ENCODE results near the gene PLAA. TPM values are rescaled to one million over a fixed set of nuclear protein-coding genes. Genes with fewer than 3 reads are reported as not detected.
A peak's percentile ranks its signal among the peaks of the same experiment; 100 is the strongest.

PLAA gene
- total RNA-seq, 3 donors from 2014 or later: 54.4 to 56.8 (median 55.4) TPM

DNA sequence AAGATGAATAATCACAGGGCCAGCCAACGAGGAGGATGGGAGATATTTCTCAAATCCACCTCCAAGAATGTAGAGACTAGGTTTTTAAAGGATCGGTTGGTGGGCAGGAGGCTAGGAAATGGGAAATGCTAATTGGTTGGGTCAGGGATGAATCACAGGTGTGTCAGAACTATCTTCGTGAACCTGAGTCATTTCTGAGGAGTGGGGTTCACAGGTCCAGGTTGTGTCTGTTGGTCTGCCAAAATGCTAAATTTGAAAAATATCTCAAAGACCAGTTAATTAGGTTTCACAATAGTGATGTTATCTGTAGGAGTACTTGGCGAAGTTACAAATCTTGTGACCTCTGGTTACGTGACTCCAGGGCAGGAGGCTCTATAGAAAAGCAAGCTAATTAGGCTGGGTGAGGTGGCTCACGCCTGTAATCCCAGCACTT lies 2.6 kb upstream of the PLAA start:
- ATAC-seq (no peak), DNase-seq (no peak)
- no peaks in the 10 kb centered on the region for H3K9me3 Mint-ChIP-seq
- H3K4me3 Mint-ChIP-seq: no peak overlapping the region
- no peaks in the 10 kb centered on the region for H3K27me3 Mint-ChIP-seq (ENCODE audit: low read depth)
- H3K36me3 Mint-ChIP-seq (ENCODE audit: insufficient read depth): peaks cover 2% of the 10 kb centered on the region
- H3K4me1 Mint-ChIP-seq (ENCODE audit: low read depth): peaks cover 29% of the 10 kb centered on the region

GRCh38 chr9:26947736-26948135 lies 694 bp upstream of the PLAA start:
- peak in 1 of 2 donors; percentile 31 for ATAC-seq
- no peaks in the 10 kb centered on the region for H3K9me3 Mint-ChIP-seq
- peaks cover 37% of the 10 kb centered on the region for H3K4me1 Mint-ChIP-seq (ENCODE audit: low read depth)
- peaks cover 10% of the 10 kb centered on the region for H3K36me3 Mint-ChIP-seq (ENCODE audit: insufficient read depth)
- no peak for DNase-seq
- H3K27me3 Mint-ChIP-seq (ENCODE audit: low read depth): no peaks in the 10 kb centered on the region
- H3K4me3 Mint-ChIP-seq: peak overlapping the region; percentile 96

DNA sequence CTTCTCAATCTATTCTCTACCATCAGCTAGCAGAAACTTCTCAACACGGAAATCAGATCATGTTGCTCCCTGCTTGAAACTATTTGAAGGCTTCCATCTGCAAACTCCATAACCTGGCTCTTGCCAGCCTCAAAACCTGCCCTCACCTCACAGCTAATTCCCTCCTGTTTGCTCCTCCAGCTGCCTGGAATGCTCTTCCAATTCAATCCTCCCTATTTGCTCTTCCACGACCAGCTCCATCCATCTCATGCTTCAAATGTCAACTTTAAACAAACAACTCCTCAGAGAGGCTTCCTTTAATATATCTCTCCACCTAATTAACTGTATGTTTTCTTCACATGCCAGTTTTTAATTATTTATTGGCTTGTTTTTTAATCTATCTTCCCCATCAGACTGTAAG lies 1.5 kb downstream of the PLAA start:
- H3K4me3 Mint-ChIP-seq: peak overlapping the region; percentile 96
- ATAC-seq (no peak), DNase-seq (no peak)
- H3K9me3 Mint-ChIP-seq: no peaks in the 10 kb centered on the region
- H3K36me3 Mint-ChIP-seq (ENCODE audit: insufficient read depth): peaks cover 17% of the 10 kb centered on the region
- no peaks in the 10 kb centered on the region for H3K27me3 Mint-ChIP-seq (ENCODE audit: low read depth)
- peaks cover 54% of the 10 kb centered on the region for H3K4me1 Mint-ChIP-seq (ENCODE audit: low read depth)

DNA sequence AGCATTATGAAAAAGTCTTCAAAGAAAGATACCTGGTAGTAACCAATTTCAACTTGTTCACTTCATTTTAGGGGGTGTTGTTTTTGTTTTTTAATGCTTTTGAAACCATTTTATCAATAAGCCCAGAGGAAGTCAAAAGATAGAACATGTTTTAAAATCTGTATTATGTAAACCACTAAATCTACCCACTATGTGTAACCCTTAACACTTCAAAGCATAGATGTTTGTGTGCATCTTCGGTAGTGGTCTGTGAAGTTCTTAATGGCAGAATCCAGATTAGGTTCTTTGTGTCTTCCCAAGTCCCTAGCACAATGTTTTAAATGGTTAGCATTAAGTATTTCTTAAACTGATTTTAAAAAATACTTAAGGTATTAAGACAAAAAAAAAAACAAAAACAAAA lies 6.3 kb downstream of the PLAA start:
- no peak for DNase-seq
- Mint-ChIP-seq H3K9me3 (peaks cover 8% of the 10 kb centered on the region), H3K36me3 (ENCODE audit: insufficient read depth) (peaks cover 35% of the 10 kb centered on the region), H3K4me1 (ENCODE audit: low read depth) (peaks cover 78% of the 10 kb centered on the region), H3K27me3 (ENCODE audit: low read depth) (no peaks in the 10 kb centered on the region), H3K4me3 (no peak overlapping the region)
- no peak for ATAC-seq

DNA sequence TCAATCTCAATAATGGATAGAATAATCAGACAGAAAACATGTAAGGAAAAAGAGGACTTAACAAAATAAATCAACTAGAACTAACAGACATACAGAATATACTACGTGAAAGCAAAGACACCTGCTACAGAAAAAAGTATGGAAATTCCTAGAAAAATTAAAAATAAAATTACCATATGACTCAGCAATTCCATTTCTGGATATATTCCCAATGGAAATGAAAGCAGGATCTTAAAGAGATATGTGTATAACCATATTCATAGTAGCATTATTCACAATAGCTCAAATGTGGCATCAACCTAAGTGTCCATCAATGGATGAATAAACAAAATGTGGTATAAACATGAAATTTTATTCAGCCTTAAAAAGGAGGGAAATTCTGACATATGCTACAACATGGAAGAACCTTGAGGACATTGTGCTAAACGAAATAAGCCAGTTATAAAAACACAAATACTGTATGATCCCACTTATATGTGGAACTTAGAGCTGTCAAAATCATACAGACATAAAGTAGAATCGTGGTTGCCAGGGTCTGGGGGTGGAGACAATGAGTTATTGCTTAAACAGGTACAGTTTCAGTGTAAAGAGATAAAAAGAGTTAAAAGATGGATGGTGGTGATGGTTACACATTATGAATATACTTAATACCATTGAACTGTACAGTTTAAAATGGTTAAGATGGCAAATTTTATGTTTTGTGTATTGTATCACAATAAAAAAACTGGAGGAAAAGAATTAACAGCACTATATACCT lies 6.9 kb downstream of the PLAA start:
- H3K4me1 Mint-ChIP-seq (ENCODE audit: low read depth): peaks cover 75% of the 10 kb centered on the region
- DNase-seq (no peak), ATAC-seq (no peak)
- no peaks in the 10 kb centered on the region for H3K27me3 Mint-ChIP-seq (ENCODE audit: low read depth)
- peaks cover 34% of the 10 kb centered on the region for H3K36me3 Mint-ChIP-seq (ENCODE audit: insufficient read depth)
- peaks cover 8% of the 10 kb centered on the region for H3K9me3 Mint-ChIP-seq
- no peak overlapping the region for H3K4me3 Mint-ChIP-seq

DNA sequence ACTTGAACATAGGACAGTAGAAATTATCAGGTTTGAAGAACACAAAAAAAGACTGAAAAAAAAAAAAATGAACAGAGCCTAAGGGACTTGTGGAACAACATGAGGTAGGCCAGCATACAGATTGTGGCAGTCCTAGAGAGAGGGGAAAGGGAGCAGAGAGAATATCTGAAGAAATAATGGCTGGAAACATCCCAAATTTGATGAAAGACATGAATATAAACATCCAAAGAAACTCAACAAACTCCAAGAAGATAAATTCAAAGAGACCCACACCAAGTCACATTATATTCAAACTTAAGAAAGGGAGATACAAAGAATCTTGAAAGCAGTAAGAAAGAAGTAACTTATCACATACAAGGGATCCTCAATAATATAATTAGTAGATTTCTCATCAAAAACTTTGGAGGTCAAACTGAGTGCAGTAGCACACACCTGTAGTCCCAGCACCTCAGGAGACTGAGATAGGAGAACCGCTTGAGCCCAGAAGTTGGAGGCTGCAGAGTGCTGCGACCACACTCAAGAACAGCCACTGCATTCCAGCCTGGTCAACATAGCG lies 9.1 kb downstream of the PLAA start:
- Mint-ChIP-seq H3K9me3 (peaks cover 8% of the 10 kb centered on the region), H3K4me3 (no peak overlapping the region), H3K36me3 (ENCODE audit: insufficient read depth) (peaks cover 29% of the 10 kb centered on the region), H3K4me1 (ENCODE audit: low read depth) (peaks cover 54% of the 10 kb centered on the region), H3K27me3 (ENCODE audit: low read depth) (no peaks in the 10 kb centered on the region)
- no peak for ATAC-seq
- DNase-seq: no peak

DNA sequence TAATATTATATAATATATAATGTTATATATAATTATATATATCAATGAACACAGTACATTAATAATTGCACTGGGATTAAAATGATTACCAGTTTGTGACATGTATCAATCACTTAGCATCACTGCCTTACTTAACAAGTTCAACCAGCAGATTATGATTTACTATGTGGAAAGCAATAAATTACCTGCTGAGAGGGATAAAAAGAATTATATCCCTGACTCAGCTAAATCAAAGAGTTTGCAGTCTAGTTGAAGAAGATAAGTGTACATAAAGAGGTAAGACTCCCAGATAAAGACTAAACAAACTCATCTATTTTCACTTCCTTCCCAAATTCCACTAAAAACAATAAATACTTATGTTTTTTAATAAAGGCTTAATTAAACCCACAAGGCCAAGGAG lies 11.2 kb downstream of the PLAA start:
- Mint-ChIP-seq H3K4me1 (ENCODE audit: low read depth) (peaks cover 40% of the 10 kb centered on the region), H3K36me3 (ENCODE audit: insufficient read depth) (peaks cover 28% of the 10 kb centered on the region), H3K27me3 (ENCODE audit: low read depth) (no peaks in the 10 kb centered on the region), H3K9me3 (peaks cover 8% of the 10 kb centered on the region), H3K4me3 (no peak overlapping the region)
- no peak for ATAC-seq
- no peak for DNase-seq

DNA sequence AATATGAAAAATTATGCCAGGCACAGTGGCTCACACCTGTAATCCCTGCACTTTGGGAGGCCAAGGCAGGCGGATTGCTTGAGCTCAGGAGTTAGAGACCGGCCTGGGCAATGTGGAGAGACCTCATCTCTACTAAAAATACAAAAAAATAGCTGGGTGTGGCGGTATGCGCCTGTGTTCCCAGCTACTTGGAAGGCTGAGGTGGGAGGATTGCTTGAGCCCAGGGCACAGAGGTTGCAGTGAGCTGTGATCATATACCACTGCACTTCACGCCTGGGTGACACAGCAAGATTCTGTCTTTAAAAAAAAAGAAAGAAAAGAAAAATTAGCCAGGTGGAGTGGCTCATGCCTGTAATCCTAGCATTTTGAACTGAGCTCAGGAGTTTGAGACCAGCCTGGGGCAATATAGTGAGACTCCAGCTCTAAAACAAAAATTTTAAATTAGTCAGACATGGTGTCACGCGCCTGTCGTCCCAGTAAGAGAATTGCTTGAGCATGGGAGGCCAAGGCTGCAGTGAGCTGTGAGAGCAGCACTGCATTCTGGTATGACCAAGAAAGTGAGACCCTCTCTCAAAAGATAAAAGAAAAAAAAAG lies 18.0 kb downstream of the PLAA start:
- DNase-seq (no peak), ATAC-seq (no peak)
- no peaks in the 10 kb centered on the region for H3K4me1 Mint-ChIP-seq (ENCODE audit: low read depth)
- peaks cover 36% of the 10 kb centered on the region for H3K36me3 Mint-ChIP-seq (ENCODE audit: insufficient read depth)
- no peak overlapping the region for H3K4me3 Mint-ChIP-seq
- no peaks in the 10 kb centered on the region for H3K27me3 Mint-ChIP-seq (ENCODE audit: low read depth)
- no peaks in the 10 kb centered on the region for H3K9me3 Mint-ChIP-seq

DNA sequence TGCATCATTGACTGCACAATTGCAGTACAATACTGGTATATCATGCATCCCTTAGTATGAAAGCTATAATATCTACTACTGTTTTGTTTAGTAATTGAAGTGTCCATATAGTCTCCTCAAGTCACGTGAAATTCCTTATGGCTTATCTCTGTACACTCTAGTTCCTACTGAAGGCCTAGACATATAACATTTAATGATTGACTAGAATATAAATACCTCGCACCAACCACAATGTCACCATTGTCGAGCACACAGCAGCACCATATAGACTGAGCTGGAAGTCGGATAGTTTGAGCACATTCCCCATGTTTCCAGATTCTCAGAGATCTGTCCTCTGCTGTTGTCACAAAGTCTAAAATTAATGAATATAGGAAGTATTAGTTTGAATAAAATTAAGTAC lies 21.4 kb downstream of the PLAA start:
- H3K4me3 Mint-ChIP-seq: no peak overlapping the region
- DNase-seq (no peak), ATAC-seq (no peak)
- no peaks in the 10 kb centered on the region for H3K9me3 Mint-ChIP-seq
- H3K36me3 Mint-ChIP-seq (ENCODE audit: insufficient read depth): peaks cover 51% of the 10 kb centered on the region
- H3K27me3 Mint-ChIP-seq (ENCODE audit: low read depth): no peaks in the 10 kb centered on the region
- H3K4me1 Mint-ChIP-seq (ENCODE audit: low read depth): no peaks in the 10 kb centered on the region

- peaks cover 59% of the 10 kb centered on the region for H3K36me3 Mint-ChIP-seq (ENCODE audit: insufficient read depth)
- H3K4me3 Mint-ChIP-seq: no peak overlapping the region
- H3K27me3 Mint-ChIP-seq (ENCODE audit: low read depth): no peaks in the 10 kb centered on the region
- DNase-seq: no peak
- H3K9me3 Mint-ChIP-seq: no peaks in the 10 kb centered on the region
- no peaks in the 10 kb centered on the region for H3K4me1 Mint-ChIP-seq (ENCODE audit: low read depth)
- no peak for ATAC-seq
Measured at GRCh38 chr9:26919698-26920097, 27.3 kb downstream of the PLAA start.

GRCh38 chr9:26913138-26913668 lies 33.8 kb downstream of the PLAA start:
- no peaks in the 10 kb centered on the region for H3K9me3 Mint-ChIP-seq
- H3K4me1 Mint-ChIP-seq (ENCODE audit: low read depth): no peaks in the 10 kb centered on the region
- ATAC-seq (no peak), DNase-seq (no peak)
- H3K36me3 Mint-ChIP-seq (ENCODE audit: insufficient read depth): peaks cover 41% of the 10 kb centered on the region
- H3K27me3 Mint-ChIP-seq (ENCODE audit: low read depth): no peaks in the 10 kb centered on the region
- H3K4me3 Mint-ChIP-seq: no peak overlapping the region

DNA sequence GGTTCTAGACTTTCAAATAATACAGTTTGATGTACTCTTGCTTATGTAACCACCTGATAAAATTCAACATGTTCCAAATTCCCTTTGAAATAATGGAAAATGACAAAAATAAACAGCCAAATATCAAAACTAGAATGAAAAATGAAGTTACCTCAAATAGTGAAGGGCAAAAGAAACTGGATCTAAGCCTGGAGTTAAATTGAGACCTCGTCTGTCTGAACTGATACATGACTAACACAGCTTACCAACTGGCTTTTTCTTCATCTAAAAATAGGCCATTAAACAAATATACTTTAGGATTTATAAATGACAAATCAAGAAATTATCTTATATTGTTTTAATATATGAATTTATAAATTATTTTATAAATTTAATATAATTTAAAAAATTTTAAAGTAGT lies 42.4 kb downstream of the PLAA start:
- no peaks in the 10 kb centered on the region for H3K27me3 Mint-ChIP-seq (ENCODE audit: low read depth)
- no peak for ATAC-seq
- no peaks in the 10 kb centered on the region for H3K4me1 Mint-ChIP-seq (ENCODE audit: low read depth)
- H3K4me3 Mint-ChIP-seq: no peak overlapping the region
- H3K36me3 Mint-ChIP-seq (ENCODE audit: insufficient read depth): peaks cover 30% of the 10 kb centered on the region
- no peak for DNase-seq
- no peaks in the 10 kb centered on the region for H3K9me3 Mint-ChIP-seq

DNA sequence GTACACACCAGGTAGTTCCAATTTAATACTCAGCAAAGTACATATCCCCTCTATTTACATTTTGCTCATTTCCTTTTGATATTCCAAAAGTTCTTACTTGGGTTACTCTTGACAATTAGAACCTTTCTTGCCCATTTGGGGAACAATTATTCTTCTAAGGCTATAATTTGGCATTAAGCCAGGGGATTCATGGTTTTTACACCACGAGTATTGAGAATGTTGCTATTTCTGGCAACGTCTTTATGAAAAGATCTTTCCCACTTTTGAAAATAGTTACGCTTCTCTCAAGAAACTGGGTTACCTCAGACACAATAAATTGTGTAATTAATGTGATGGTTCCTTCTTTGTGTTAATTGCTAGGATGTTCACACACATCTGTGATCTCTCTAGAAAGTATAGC lies 43.0 kb downstream of the PLAA start:
- no peaks in the 10 kb centered on the region for H3K27me3 Mint-ChIP-seq (ENCODE audit: low read depth)
- H3K36me3 Mint-ChIP-seq (ENCODE audit: insufficient read depth): peaks cover 28% of the 10 kb centered on the region
- DNase-seq (no peak), ATAC-seq (no peak)
- no peaks in the 10 kb centered on the region for H3K4me1 Mint-ChIP-seq (ENCODE audit: low read depth)
- H3K4me3 Mint-ChIP-seq: no peak overlapping the region
- H3K9me3 Mint-ChIP-seq: no peaks in the 10 kb centered on the region

DNA sequence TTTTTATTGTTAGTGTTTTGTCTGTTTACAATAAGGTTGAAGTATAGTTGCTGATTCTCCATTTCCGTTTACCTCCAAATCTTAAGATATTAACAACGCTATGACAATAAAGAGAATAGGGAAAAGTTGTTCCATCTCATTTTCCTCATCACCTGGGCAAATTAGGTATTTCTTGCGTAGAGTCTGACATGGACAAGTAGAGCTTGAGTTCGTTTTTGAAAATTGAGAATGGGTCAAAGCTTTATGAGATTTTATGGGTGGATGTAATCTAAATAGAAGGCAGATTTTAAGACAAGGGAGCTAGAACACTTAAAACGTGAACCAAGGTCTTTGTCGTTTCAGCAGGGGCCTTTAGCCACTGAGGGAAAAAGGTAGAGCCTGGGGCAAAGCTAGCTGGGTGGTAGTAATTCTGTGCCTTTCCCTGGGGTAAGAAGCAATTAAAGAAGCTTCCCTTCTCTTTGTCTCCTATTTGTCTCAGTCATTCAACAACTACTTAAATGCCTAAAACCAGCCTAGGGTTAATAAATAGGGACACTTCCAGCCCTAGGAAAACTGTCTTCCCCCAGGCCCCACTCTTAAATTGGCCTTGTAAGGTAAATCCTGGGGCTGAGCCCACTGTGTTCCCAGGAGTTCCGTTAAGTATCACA lies 53.9 kb downstream of the PLAA start:
- peaks cover 4% of the 10 kb centered on the region for H3K36me3 Mint-ChIP-seq (ENCODE audit: insufficient read depth)
- H3K27me3 Mint-ChIP-seq (ENCODE audit: low read depth): no peaks in the 10 kb centered on the region
- no peaks in the 10 kb centered on the region for H3K9me3 Mint-ChIP-seq
- DNase-seq: no peak
- peaks cover 34% of the 10 kb centered on the region for H3K4me1 Mint-ChIP-seq (ENCODE audit: low read depth)
- H3K4me3 Mint-ChIP-seq: peak overlapping the region; percentile 90
- ATAC-seq: no peak
